ENCODE measurements around the gene IQSEC1.

IQSEC1 gene

GRCh38 chr3:12985148-12985547 is 88.1 kb downstream of the IQSEC1 start:
- no peak for ATAC-seq
- no peak overlapping the region for H3K4me3 Mint-ChIP-seq
- peaks cover 88% of the 10 kb centered on the region for H3K4me1 Mint-ChIP-seq
- H3K27ac Mint-ChIP-seq: no peak overlapping the region
- H3K36me3 Mint-ChIP-seq: peaks cover 13% of the 10 kb centered on the region
- H3K27me3 Mint-ChIP-seq: no peaks in the 10 kb centered on the region
- H3K9me3 Mint-ChIP-seq: peaks cover 6% of the 10 kb centered on the region

GRCh38 chr3:12984023-12984823 is 89.0 kb downstream of the IQSEC1 start:
- Mint-ChIP-seq H3K27me3 (no peaks in the 10 kb centered on the region), H3K4me3 (no peak overlapping the region), H3K9me3 (peaks cover 6% of the 10 kb centered on the region), H3K4me1 (peaks cover 82% of the 10 kb centered on the region), H3K27ac (peak overlapping the region; percentile 73), H3K36me3 (peaks cover 17% of the 10 kb centered on the region)
- ATAC-seq: peak; percentile 80

- H3K4me3 Mint-ChIP-seq: no peak overlapping the region
- peaks cover 79% of the 10 kb centered on the region for H3K4me1 Mint-ChIP-seq
- ATAC-seq: peak; percentile 46
- peak overlapping the region; percentile 73 for H3K27ac Mint-ChIP-seq
- H3K36me3 Mint-ChIP-seq: peaks cover 21% of the 10 kb centered on the region
- no peaks in the 10 kb centered on the region for H3K27me3 Mint-ChIP-seq
- H3K9me3 Mint-ChIP-seq: peaks cover 6% of the 10 kb centered on the region
These were observed 89.9 kb downstream of the IQSEC1 start for GRCh38 chr3:12983319-12983718.

- Mint-ChIP-seq H3K27ac (peak overlapping the region; percentile 73), H3K4me1 (peaks cover 74% of the 10 kb centered on the region), H3K9me3 (peaks cover 6% of the 10 kb centered on the region), H3K27me3 (no peaks in the 10 kb centered on the region), H3K4me3 (peak overlapping the region; percentile 34), H3K36me3 (peaks cover 20% of the 10 kb centered on the region)
- ATAC-seq: peak; percentile 59
These were observed 90.6 kb downstream of the IQSEC1 start for GRCh38 chr3:12982619-12983101.

- no peak overlapping the region for H3K4me3 Mint-ChIP-seq
- no peaks in the 10 kb centered on the region for H3K27me3 Mint-ChIP-seq
- peak overlapping the region; percentile 73 for H3K27ac Mint-ChIP-seq
- peak; percentile 69 for ATAC-seq
- H3K4me1 Mint-ChIP-seq: peaks cover 68% of the 10 kb centered on the region
- no peaks in the 10 kb centered on the region for H3K9me3 Mint-ChIP-seq
- peaks cover 12% of the 10 kb centered on the region for H3K36me3 Mint-ChIP-seq
These were observed 91.6 kb downstream of the IQSEC1 start for GRCh38 chr3:12981306-12982275.

GRCh38 chr3:12980596-12981290 is 92.5 kb downstream of the IQSEC1 start:
- Mint-ChIP-seq H3K4me1 (peaks cover 68% of the 10 kb centered on the region), H3K4me3 (no peak overlapping the region), H3K27me3 (no peaks in the 10 kb centered on the region), H3K9me3 (no peaks in the 10 kb centered on the region), H3K27ac (peak overlapping the region; percentile 73), H3K36me3 (peaks cover 12% of the 10 kb centered on the region)
- ATAC-seq: no peak

- no peak for ATAC-seq
- H3K4me3 Mint-ChIP-seq: no peak overlapping the region
- H3K27me3 Mint-ChIP-seq: no peaks in the 10 kb centered on the region
- H3K36me3 Mint-ChIP-seq: peaks cover 12% of the 10 kb centered on the region
- H3K27ac Mint-ChIP-seq: no peak overlapping the region
- H3K4me1 Mint-ChIP-seq: peaks cover 73% of the 10 kb centered on the region
- no peaks in the 10 kb centered on the region for H3K9me3 Mint-ChIP-seq
These were observed 93.2 kb downstream of the IQSEC1 start for GRCh38 chr3:12979947-12980487.

- Mint-ChIP-seq H3K9me3 (no peaks in the 10 kb centered on the region), H3K4me3 (no peak overlapping the region), H3K27ac (no peak overlapping the region), H3K4me1 (peaks cover 77% of the 10 kb centered on the region), H3K27me3 (no peaks in the 10 kb centered on the region), H3K36me3 (peaks cover 12% of the 10 kb centered on the region)
- ATAC-seq: no peak
These were observed 93.9 kb downstream of the IQSEC1 start for GRCh38 chr3:12979151-12979946.

GRCh38 chr3:12978682-12979081 is 94.5 kb downstream of the IQSEC1 start:
- Mint-ChIP-seq H3K9me3 (no peaks in the 10 kb centered on the region), H3K4me3 (no peak overlapping the region), H3K4me1 (peaks cover 77% of the 10 kb centered on the region), H3K27me3 (no peaks in the 10 kb centered on the region), H3K27ac (no peak overlapping the region), H3K36me3 (peaks cover 12% of the 10 kb centered on the region)
- no peak for ATAC-seq

- Mint-ChIP-seq H3K36me3 (peaks cover 18% of the 10 kb centered on the region), H3K9me3 (no peaks in the 10 kb centered on the region), H3K4me1 (peaks cover 70% of the 10 kb centered on the region), H3K27me3 (no peaks in the 10 kb centered on the region), H3K27ac (no peak overlapping the region), H3K4me3 (no peak overlapping the region)
- no peak for ATAC-seq
These were observed 96.0 kb downstream of the IQSEC1 start for GRCh38 chr3:12977117-12977808.

GRCh38 chr3:12975748-12976522 is 97.3 kb downstream of the IQSEC1 start:
- H3K27me3 Mint-ChIP-seq: no peaks in the 10 kb centered on the region

GRCh38 chr3:12974819-12975218 is 98.4 kb downstream of the IQSEC1 start:
- Mint-ChIP-seq H3K9me3 (no peaks in the 10 kb centered on the region), H3K27me3 (no peaks in the 10 kb centered on the region), H3K27ac (peak overlapping the region; percentile 38), H3K4me3 (no peak overlapping the region), H3K36me3 (peaks cover 21% of the 10 kb centered on the region), H3K4me1 (peaks cover 65% of the 10 kb centered on the region)
- no peak for ATAC-seq

More at GRCh38 chr3:12975748-12976522, 97.3 kb downstream of the IQSEC1 start:
- Mint-ChIP-seq H3K4me3 (no peak overlapping the region), H3K27ac (peak overlapping the region; percentile 38), H3K4me1 (peaks cover 60% of the 10 kb centered on the region), H3K36me3 (peaks cover 18% of the 10 kb centered on the region), H3K9me3 (no peaks in the 10 kb centered on the region)
- no peak for ATAC-seq

- H3K27me3 Mint-ChIP-seq: no peaks in the 10 kb centered on the region
These were observed 98.9 kb downstream of the IQSEC1 start for GRCh38 chr3:12974334-12974733.

More at GRCh38 chr3:12974334-12974733, 98.9 kb downstream of the IQSEC1 start:
- Mint-ChIP-seq H3K4me3 (no peak overlapping the region), H3K9me3 (no peaks in the 10 kb centered on the region), H3K36me3 (peaks cover 21% of the 10 kb centered on the region), H3K4me1 (peaks cover 68% of the 10 kb centered on the region), H3K27ac (peak overlapping the region; percentile 38)
- no peak for ATAC-seq

All from stimulated activated memory B cell treated with anti-CD40 and anti-IgM and Interleukin-4, amounts not matched to agents 10 μg/mL and 1 μg/mL and 100 μg/mL, for 72 hours (primary cell).